SK-N-SH (cell line): ENCODE measurements around the gene ERI3. TPM values are rescaled to one million over a fixed set of nuclear protein-coding genes. Genes with fewer than 3 reads are reported as not detected.

ENCODE experiments used
- CTCF ChIA-PET: fragments of 300-600, 350-600 bp; formaldehyde crosslinking; extraction: SDS; loops from one replicate; lab custom pipeline; 2021; lab: Yijun Ruan, JAX
- POLR2A ChIA-PET: fragments of 350-600 bp; sonication (Branson Sonifier 250); formaldehyde crosslinking; extraction: SDS; loops from one replicate; lab custom pipeline; 2020; ENCODE audit warnings: antibody characterized with exemption, inconsistent platforms; lab: Yijun Ruan, JAX
- DNase-seq: peaks from one replicate; pipeline ENCODE4 v3.0.0; 2012
- H2AFZ ChIP-seq: fragments of 200-600 bp; sonication (generic); 2 replicates; pipeline ENCODE4 v1.8.1; 2016; ENCODE audit warnings: antibody characterized with exemption, mild to moderate bottlenecking, low read depth
- H3F3A ChIP-seq: fragments of 200-600 bp; sonication (generic); replicated peaks from 2 replicates; pipeline ENCODE3; 2016; ENCODE audit warnings: antibody characterized with exemption, mild to moderate bottlenecking; ENCODE audit not compliant: insufficient read depth
- H3K27ac ChIP-seq, 2 experiments: fragments of 200-500 bp in 1 of 2; fragments of 200-600 bp in 1 of 2; sonication (Bioruptor generic) in 1 of 2; sonication (generic), shearing (Covaris generic) in 1 of 2; 2 replicates each; pipeline versions ENCODE4 v1.5.1 to v1.6.1; 2014 to 2016; ENCODE audit warnings: low read depth in 2 of 2, inconsistent platforms in 1 of 2, low read length in 1 of 2, mild to moderate bottlenecking in 1 of 2, mixed read lengths in 1 of 2
- H3K27me3 ChIP-seq: fragments of 200-600 bp; sonication (generic), shearing (Covaris generic); 2 replicates; pipeline ENCODE4 v1.6.1; 2016; ENCODE audit warnings: mixed run types; ENCODE audit not compliant: insufficient read depth
- H3K36me3 ChIP-seq, 2 experiments: fragments of 200-500 bp in 1 of 2; fragments of 200-600 bp in 1 of 2; sonication (Bioruptor generic) in 1 of 2; sonication (generic) in 1 of 2; replicated peaks in 1 of 2; 2 replicates each; pipeline versions ENCODE3 to v1.5.1; 2014 to 2016; ENCODE audit warnings: low read length in 1 of 2, mild to moderate bottlenecking in 1 of 2; ENCODE audit not compliant: insufficient read depth in 2 of 2, control insufficient read depth in 1 of 2
- H3K4me1 ChIP-seq, 2 experiments: fragments of 200-500 bp in 1 of 2; fragments of 200-600 bp in 1 of 2; sonication (Bioruptor generic) in 1 of 2; sonication (generic), shearing (Covaris generic) in 1 of 2; 2 replicates each; pipeline versions ENCODE4 v1.5.1 to v1.6.1; 2014 to 2016; ENCODE audit warnings: low read depth in 1 of 2, low read length in 1 of 2, mixed run types in 1 of 2; ENCODE audit not compliant: insufficient read depth in 2 of 2, control insufficient read depth in 1 of 2
- H3K4me2 ChIP-seq: fragments of 200-600 bp; sonication (generic), shearing (Covaris generic); 2 replicates; pipeline ENCODE4 v1.6.1; 2017; ENCODE audit warnings: mixed run types
- H3K4me3 ChIP-seq, 2 experiments: fragments of 200-500 bp in 1 of 2; fragments of 200-600 bp in 1 of 2; sonication (Bioruptor generic) in 1 of 2; sonication (generic), shearing (Covaris generic) in 1 of 2; 2 replicates each; pipeline versions ENCODE4 v1.5.1 to v1.8.1; 2014 to 2016; ENCODE audit warnings: low read depth in 2 of 2, inconsistent platforms in 1 of 2, low read length in 1 of 2, mild to moderate bottlenecking in 1 of 2, mixed read lengths in 1 of 2, moderate library complexity in 1 of 2
- H3K79me2 ChIP-seq: fragments of 200-600 bp; sonication (generic); 2 replicates; pipeline ENCODE4 v1.8.1; 2017; ENCODE audit warnings: mild to moderate bottlenecking; ENCODE audit not compliant: insufficient read depth
- H3K9ac ChIP-seq: fragments of 200-600 bp; sonication (generic); 2 replicates; pipeline ENCODE4 v1.6.1; 2017; ENCODE audit warnings: mixed run types
- H3K9me2 ChIP-seq: fragments of 200-600 bp; sonication (generic); 2 replicates; pipeline ENCODE4 v1.6.1; 2017; ENCODE audit warnings: mixed run types
- H3K9me3 ChIP-seq: fragments of 200-600 bp; sonication (generic); 2 replicates; pipeline ENCODE4 v1.6.1; 2017; ENCODE audit warnings: mixed run types, mild to moderate bottlenecking, moderate library complexity
- H4K20me1 ChIP-seq: fragments of 200-600 bp; sonication (generic); 2 replicates; pipeline ENCODE4 v1.6.1; 2017; ENCODE audit warnings: mild to moderate bottlenecking, mixed run types; ENCODE audit not compliant: insufficient read depth
- CHD2 ChIP-seq: fragments of 150-350 bp; IDR thresholded peaks from 2 replicates; pipeline ENCODE4 v1.6.1; 2018; ENCODE audit warnings: low read length; ENCODE audit not compliant: partially characterized antibody
- EP300 ChIP-seq, 2 experiments: IDR thresholded peaks; 2 replicates each; pipeline versions ENCODE4 v1.4.0 to v1.6.1; 2012; ENCODE audit warnings: borderline replicate concordance in 1 of 2, low read depth in 1 of 2, low read length in 1 of 2
- MXI1 ChIP-seq: IDR thresholded peaks from 2 replicates; pipeline ENCODE4 v1.6.1; 2012; ENCODE audit warnings: mild to moderate bottlenecking, low read depth, low read length, improper control_type of control experiment
- NFIC ChIP-seq: IDR thresholded peaks from 2 replicates; pipeline ENCODE4 v1.4.0; 2012; ENCODE audit warnings: borderline replicate concordance
- NRF1 ChIP-seq: IDR thresholded peaks from 2 replicates; pipeline ENCODE4 v1.6.1; 2012; ENCODE audit warnings: low read depth, mild to moderate bottlenecking, low read length
- RFX5 ChIP-seq: IDR thresholded peaks from 2 replicates; pipeline ENCODE4 v1.6.1; 2012; ENCODE audit warnings: mild to moderate bottlenecking, improper control_type of control experiment, low read length
- TAF1 ChIP-seq: IDR thresholded peaks from 2 replicates; pipeline ENCODE4 v1.6.1; 2012; ENCODE audit warnings: low read depth, mild to moderate bottlenecking, low read length, moderate library complexity, borderline replicate concordance
- YY1 ChIP-seq: IDR thresholded peaks from 2 replicates; pipeline ENCODE4 v1.4.0; 2012; ENCODE audit warnings: low read depth, mild to moderate bottlenecking
- WGBS: methylation state at CpG from one replicate; pipeline ENCODE4 v1.1.6; 2017; ENCODE audit warnings: low lambda C conversion rate; 5-methylcytosine and 5-hydroxymethylcytosine counted together
- polyA plus RNA-seq, 3 experiments: library from polyadenylated mRNA; depleted of rRNA; stranded (reverse); fragments of >200 nt; gene quantifications; 2 replicates each; pipeline ENCODE4 v1.2.3, GENCODE V29; 2012
- TF ChIP-seq, protein P1 (sequence below): IDR thresholded peaks from 2 replicates; pipeline ENCODE4 v1.4.0; 2012; ENCODE audit warnings: low read depth, borderline replicate concordance
- TF ChIP-seq, protein P2 (sequence below): IDR thresholded peaks from 2 replicates; pipeline ENCODE4; 2012
- TF ChIP-seq, protein P3 (sequence below): IDR thresholded peaks from 2 replicates; pipeline ENCODE4 v1.4.0; 2012; ENCODE audit warnings: low read depth
- TF ChIP-seq, protein P4 (sequence below): fragments of 150-350 bp; IDR thresholded peaks from 2 replicates; pipeline ENCODE4 v1.6.1; 2016; ENCODE audit warnings: mild to moderate bottlenecking, low read depth, low read length

The ERI3 gene, protein sequence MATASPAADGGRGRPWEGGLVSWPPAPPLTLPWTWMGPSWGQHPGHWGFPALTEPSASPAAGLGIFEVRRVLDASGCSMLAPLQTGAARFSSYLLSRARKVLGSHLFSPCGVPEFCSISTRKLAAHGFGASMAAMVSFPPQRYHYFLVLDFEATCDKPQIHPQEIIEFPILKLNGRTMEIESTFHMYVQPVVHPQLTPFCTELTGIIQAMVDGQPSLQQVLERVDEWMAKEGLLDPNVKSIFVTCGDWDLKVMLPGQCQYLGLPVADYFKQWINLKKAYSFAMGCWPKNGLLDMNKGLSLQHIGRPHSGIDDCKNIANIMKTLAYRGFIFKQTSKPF
- polyA plus RNA-seq (2012; rRNA removed): 60.7 and 68.5 TPM in 2 replicates
- polyA plus RNA-seq (2012; cell fraction: cytosol; rRNA removed): 38.4 and 52.6 TPM in 2 replicates
- 69.8 and 71.6 TPM in 2 replicates for polyA plus RNA-seq (2012; cell fraction: nucleus; rRNA removed)

DNA sequence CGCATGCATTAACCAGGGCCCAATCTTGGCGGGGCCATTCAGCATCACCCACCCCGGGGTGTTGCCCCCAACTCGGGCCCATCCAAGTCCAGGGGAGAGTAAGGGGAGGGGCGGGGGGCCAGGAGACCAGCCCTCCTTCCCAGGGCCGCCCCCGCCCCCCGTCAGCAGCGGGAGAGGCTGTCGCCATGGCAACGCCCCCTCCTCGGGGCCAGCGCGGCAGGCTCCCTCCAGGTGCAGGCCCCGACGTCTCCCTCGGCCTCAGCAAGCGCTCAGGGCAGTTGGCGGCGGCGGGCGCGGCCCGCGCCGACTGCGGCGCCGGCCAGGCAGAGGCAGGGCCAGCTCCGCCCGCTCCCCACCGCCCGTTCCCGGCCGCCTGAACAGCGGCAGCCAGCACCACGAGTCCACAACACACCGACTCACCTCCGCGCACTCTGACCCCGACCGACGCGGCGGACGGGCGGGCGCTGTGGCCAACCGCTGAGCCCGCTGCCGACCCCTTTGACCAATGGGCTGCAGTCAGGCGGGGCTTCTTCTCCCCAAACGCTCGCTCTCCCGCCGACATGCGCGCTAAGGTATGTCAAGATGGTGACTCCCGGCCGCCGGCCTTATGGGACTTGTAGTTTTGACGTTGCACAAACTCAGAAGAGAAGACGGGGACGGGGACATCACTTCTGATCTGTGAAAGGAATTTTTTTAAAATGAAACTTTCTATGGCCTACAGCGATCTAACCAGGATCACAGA is at the start of gene ERI3:
Gene ERI3 (minus strand): TSS at position 418 of the 742 bp plus-strand sequence. CDS start 231 bp downstream, at position 187.
- peak; percentile 98 for DNase-seq
- H3K4me2 ChIP-seq: peak within 1 kb of the TSS; percentile 93
- POLR2A ChIA-PET: interaction anchor here (0.6 kb wide), 1 partner anchor 282 kb away, joined by 3 read pairs; no protein-coding TSS in a partner anchor
- no peaks in the 10 kb centered on the region; the same call in 1 of the 2 replicates for H4K20me1 ChIP-seq
- H2AFZ ChIP-seq: peak within 1 kb of the TSS; percentile 98
- TF ChIP-seq MXI1 (peak; percentile 83), TAF1 (0 out of 2 replicates have a peak, but pooled peaks have one; percentile 21), NFIC (no peak), EP300 (IDR thresholded peaks at IDR 0.05; ENCODE audit: borderline replicate concordance in 1 of 2, low read depth in 1 of 2, low read length in 1 of 2) (no peak), CHD2 (peak; percentile 90), YY1 (peak; percentile 94), RFX5 (no peak), NRF1 (peak; percentile 77)
- TF ChIP-seq, protein P1, sequence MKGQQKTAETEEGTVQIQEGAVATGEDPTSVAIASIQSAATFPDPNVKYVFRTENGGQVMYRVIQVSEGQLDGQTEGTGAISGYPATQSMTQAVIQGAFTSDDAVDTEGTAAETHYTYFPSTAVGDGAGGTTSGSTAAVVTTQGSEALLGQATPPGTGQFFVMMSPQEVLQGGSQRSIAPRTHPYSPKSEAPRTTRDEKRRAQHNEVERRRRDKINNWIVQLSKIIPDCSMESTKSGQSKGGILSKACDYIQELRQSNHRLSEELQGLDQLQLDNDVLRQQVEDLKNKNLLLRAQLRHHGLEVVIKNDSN: 0 out of 2 replicates have a peak, but pooled peaks have one; percentile 15
- TF ChIP-seq, protein P2, sequence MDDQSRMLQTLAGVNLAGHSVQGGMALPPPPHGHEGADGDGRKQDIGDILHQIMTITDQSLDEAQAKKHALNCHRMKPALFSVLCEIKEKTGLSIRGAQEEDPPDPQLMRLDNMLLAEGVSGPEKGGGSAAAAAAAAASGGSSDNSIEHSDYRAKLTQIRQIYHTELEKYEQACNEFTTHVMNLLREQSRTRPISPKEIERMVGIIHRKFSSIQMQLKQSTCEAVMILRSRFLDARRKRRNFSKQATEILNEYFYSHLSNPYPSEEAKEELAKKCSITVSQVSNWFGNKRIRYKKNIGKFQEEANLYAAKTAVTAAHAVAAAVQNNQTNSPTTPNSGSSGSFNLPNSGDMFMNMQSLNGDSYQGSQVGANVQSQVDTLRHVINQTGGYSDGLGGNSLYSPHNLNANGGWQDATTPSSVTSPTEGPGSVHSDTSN: peak; percentile 100
- TF ChIP-seq, protein P3, sequence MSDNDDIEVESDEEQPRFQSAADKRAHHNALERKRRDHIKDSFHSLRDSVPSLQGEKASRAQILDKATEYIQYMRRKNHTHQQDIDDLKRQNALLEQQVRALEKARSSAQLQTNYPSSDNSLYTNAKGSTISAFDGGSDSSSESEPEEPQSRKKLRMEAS: peak; percentile 80
- TF ChIP-seq, protein P4, sequence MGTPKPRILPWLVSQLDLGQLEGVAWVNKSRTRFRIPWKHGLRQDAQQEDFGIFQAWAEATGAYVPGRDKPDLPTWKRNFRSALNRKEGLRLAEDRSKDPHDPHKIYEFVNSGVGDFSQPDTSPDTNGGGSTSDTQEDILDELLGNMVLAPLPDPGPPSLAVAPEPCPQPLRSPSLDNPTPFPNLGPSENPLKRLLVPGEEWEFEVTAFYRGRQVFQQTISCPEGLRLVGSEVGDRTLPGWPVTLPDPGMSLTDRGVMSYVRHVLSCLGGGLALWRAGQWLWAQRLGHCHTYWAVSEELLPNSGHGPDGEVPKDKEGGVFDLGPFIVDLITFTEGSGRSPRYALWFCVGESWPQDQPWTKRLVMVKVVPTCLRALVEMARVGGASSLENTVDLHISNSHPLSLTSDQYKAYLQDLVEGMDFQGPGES: peak; percentile 74
- peaks cover 0 to 3% of the 10 kb centered on the region in 2 experiments for H3K36me3 ChIP-seq
- WGBS: 2% methylated on average over 5 of the region's 65 CpGs
- CTCF ChIA-PET: interaction anchor here (1.1 kb wide), 1 partner anchor 138 kb away, joined by 3 read pairs; no protein-coding TSS in a partner anchor
- H3F3A ChIP-seq: no peaks in the 10 kb centered on the region
- no peaks in the 10 kb centered on the region for H3K9me3 ChIP-seq
- H3K79me2 ChIP-seq: peaks cover 40% of the 10 kb centered on the region
- H3K27me3 ChIP-seq: no peaks in the 10 kb centered on the region
- peaks cover 10 to 12% of the 10 kb centered on the region in 2 experiments; a peak in 3 of 4 replicates for H3K4me1 ChIP-seq
- H3K9me2 ChIP-seq: no peaks in the 10 kb centered on the region
- peak within 1 kb of the TSS; percentile 85 to 91 for H3K4me3 ChIP-seq
- H3K27ac ChIP-seq: peak within 1 kb of the TSS; percentile 49 to 51; a peak in 3 of 4 replicates
- H3K9ac ChIP-seq: peak within 1 kb of the TSS; percentile 82
